ENCODE measurements around the gene NXN. TPM values are rescaled to one million over a fixed set of nuclear protein-coding genes. Genes with fewer than 3 reads are reported as not detected.
"Not testable (repeated sequence)": the region's sequence is repeated elsewhere in the genome, so short reads cannot be mapped to it uniquely, and the experiment has no call there.

NXN gene
- polyA plus RNA-seq, 1 donor from 2014 or later: 14.8 TPM

GRCh38 chr17:876272-876671 lies 103.3 kb downstream of the NXN start:
- peaks cover 17% of the 10 kb centered on the region for H3K79me2 ChIP-seq (replicated peaks; ENCODE audit: insufficient read depth, low read length)
- H4K20me1 ChIP-seq (ENCODE audit: insufficient read depth): no peaks in the 10 kb centered on the region
- no peaks in the 10 kb centered on the region for H3K9me2 ChIP-seq (ENCODE audit: insufficient read depth, low read length)
- H3K27ac ChIP-seq (ENCODE audit: low read length): no peak overlapping the region
- no peak for TF ChIP-seq CTCF (IDR thresholded peaks at IDR 0.05; ENCODE audit: poor library complexity, severe bottlenecking)
- TF ChIP-seq SMC3 (conservative IDR thresholded peaks at IDR 0.05; ENCODE audit: poor library complexity): no peak
- TF ChIP-seq EP300 (conservative IDR thresholded peaks at IDR 0.05; ENCODE audit: poor library complexity, severe bottlenecking): no peak
- H3K36me3 ChIP-seq (ENCODE audit: insufficient read depth, low read length): no peaks in the 10 kb centered on the region
- no peak overlapping the region for H2AFZ ChIP-seq (ENCODE audit: low read depth, low read length)
- no peaks in the 10 kb centered on the region for H3K9me3 ChIP-seq (ENCODE audit: low read length)
- no peak overlapping the region for H3K9ac ChIP-seq (ENCODE audit: low read length)
- no peaks in the 10 kb centered on the region for H3K27me3 ChIP-seq (ENCODE audit: insufficient read depth, low read depth, low read length)
- no peak overlapping the region for H3K4me2 ChIP-seq (ENCODE audit: low read length)
- no peak overlapping the region for H3K4me3 ChIP-seq (ENCODE audit: low read length)
- H3F3A ChIP-seq (ENCODE audit: insufficient read depth, low read length, poor library complexity, severe bottlenecking): no peaks in the 10 kb centered on the region

DNA sequence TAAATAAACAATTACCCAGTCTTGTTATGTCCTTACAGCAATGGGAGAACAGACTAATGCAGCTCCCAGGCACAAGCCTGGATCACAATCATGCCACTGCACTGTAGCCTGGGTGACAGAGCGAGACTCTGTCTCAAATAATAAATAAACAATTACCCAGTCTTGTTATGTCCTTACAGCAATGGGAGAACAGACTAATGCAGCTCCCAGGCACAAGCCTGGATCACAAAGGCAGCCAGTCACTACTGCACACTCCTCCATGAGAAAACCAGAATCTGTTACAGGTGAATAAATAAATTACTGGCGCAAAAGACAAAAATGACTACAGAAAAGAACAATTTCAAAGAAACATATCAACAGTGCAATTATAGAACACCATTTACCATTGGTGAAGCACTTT lies 105.0 kb downstream of the NXN start:
- H4K20me1 ChIP-seq (ENCODE audit: insufficient read depth); H3K36me3 ChIP-seq (ENCODE audit: insufficient read depth, low read length); H3F3A ChIP-seq (ENCODE audit: insufficient read depth, low read length, poor library complexity, severe bottlenecking); H3K4me3 ChIP-seq (ENCODE audit: low read length); H3K9me2 ChIP-seq (ENCODE audit: insufficient read depth, low read length); H3K27me3 ChIP-seq (ENCODE audit: insufficient read depth, low read depth, low read length); H3K27ac ChIP-seq (ENCODE audit: low read length); H3K4me2 ChIP-seq (ENCODE audit: low read length); H3K9me3 ChIP-seq (ENCODE audit: low read length); H2AFZ ChIP-seq (ENCODE audit: low read depth, low read length); H3K79me2 ChIP-seq (replicated peaks; ENCODE audit: insufficient read depth, low read length); H3K9ac ChIP-seq (ENCODE audit: low read length): not testable (repeated sequence)

GRCh38 chr17:872855-873254 lies 106.7 kb downstream of the NXN start:
- no peaks in the 10 kb centered on the region for H3K9me3 ChIP-seq (ENCODE audit: low read length)
- no peaks in the 10 kb centered on the region for H3F3A ChIP-seq (ENCODE audit: insufficient read depth, low read length, poor library complexity, severe bottlenecking)
- H3K27me3 ChIP-seq (ENCODE audit: insufficient read depth, low read depth, low read length): no peaks in the 10 kb centered on the region
- no peaks in the 10 kb centered on the region for H4K20me1 ChIP-seq (ENCODE audit: insufficient read depth)
- H3K4me2 ChIP-seq (ENCODE audit: low read length): no peak overlapping the region
- TF ChIP-seq RAD21 (conservative IDR thresholded peaks at IDR 0.05) (no peak), SMC3 (conservative IDR thresholded peaks at IDR 0.05; ENCODE audit: poor library complexity) (no peak), CTCF (IDR thresholded peaks at IDR 0.05; ENCODE audit: poor library complexity, severe bottlenecking) (no peak), POLR2AphosphoS5 (IDR thresholded peaks at IDR 0.05) (no peak), EZH2 (IDR thresholded peaks at IDR 0.05; ENCODE audit: borderline replicate concordance, insufficient read depth, low read length, poor library complexity, severe bottlenecking) (no peak), EP300 (conservative IDR thresholded peaks at IDR 0.05; ENCODE audit: poor library complexity, severe bottlenecking) (no peak), TAF1 (IDR thresholded peaks at IDR 0.05; ENCODE audit: low read depth) (no peak), MXI1 (conservative IDR thresholded peaks at IDR 0.05; ENCODE audit: poor library complexity, severe bottlenecking) (no peak), REST (IDR thresholded peaks at IDR 0.05; ENCODE audit: borderline replicate concordance) (no peak)
- H3K79me2 ChIP-seq (replicated peaks; ENCODE audit: insufficient read depth, low read length): peaks cover 5% of the 10 kb centered on the region
- H2AFZ ChIP-seq (ENCODE audit: low read depth, low read length): no peak overlapping the region
- H3K27ac ChIP-seq (ENCODE audit: low read length): no peak overlapping the region
- no peak overlapping the region for H3K4me3 ChIP-seq (ENCODE audit: low read length)
- no peaks in the 10 kb centered on the region for H3K9me2 ChIP-seq (ENCODE audit: insufficient read depth, low read length)
- no peak overlapping the region for H3K9ac ChIP-seq (ENCODE audit: low read length)
- no peaks in the 10 kb centered on the region for H3K36me3 ChIP-seq (ENCODE audit: insufficient read depth, low read length)
